AG10803 (cell line): ENCODE data around the gene MICU1.

Experiments used
- DNase-seq: peaks from one replicate; pipeline ENCODE4 v3.0.0; 2010; ENCODE audit warnings: low read depth
- H3K4me3 ChIP-seq: 2 replicates; pipeline ENCODE4 v1.5.1; 2011; ENCODE audit warnings: mild to moderate bottlenecking, low read length, control low read depth
- CTCF ChIP-seq: conservative IDR thresholded peaks from 2 replicates; pipeline ENCODE4 v1.5.1; 2011; ENCODE audit warnings: mild to moderate bottlenecking, low read length, control low read depth, inconsistent platforms

The MICU1 gene

GRCh38 chr10:72365106-72365895 lies 260.6 kb downstream of the MICU1 start:
- TF ChIP-seq CTCF, result no peak
- no peak for DNase-seq
- no peak overlapping the region for H3K4me3 ChIP-seq

GRCh38 chr10:72364239-72364777 lies 261.6 kb downstream of the MICU1 start:
- TF ChIP-seq CTCF, result peak; percentile 95
- DNase-seq, result peak; percentile 93
- no peak overlapping the region for H3K4me3 ChIP-seq

GRCh38 chr10:72356987-72357386 lies 268.9 kb downstream of the MICU1 start:
- no peak for TF ChIP-seq CTCF
- H3K4me3 ChIP-seq, result no peak overlapping the region
- DNase-seq, result no peak

- no peak for TF ChIP-seq CTCF
- no peak for DNase-seq
- no peak overlapping the region for H3K4me3 ChIP-seq
These were observed 269.8 kb downstream of the MICU1 start for GRCh38 chr10:72356115-72356514.

- no peak for DNase-seq
- H3K4me3 ChIP-seq, result peak overlapping the region; percentile 99
- TF ChIP-seq CTCF, result no peak
These were observed 270.7 kb downstream of the MICU1 start for GRCh38 chr10:72355214-72355555.

- TF ChIP-seq CTCF, result no peak
- peak; percentile 93 for DNase-seq
- H3K4me3 ChIP-seq, result peak within 1 kb of the TSS; percentile 99
These were observed 271.3 kb downstream of the MICU1 start, which contains the start of gene DNAJB12 for GRCh38 chr10:72354356-72355213. DNAJB12 (minus strand) TSS chr10:72354919; CDS start chr10:72354897, 22 bp downstream.
